Measurements from ENCODE around the gene TIMM17A. TPM values are rescaled to one million over a fixed set of nuclear protein-coding genes. Genes with fewer than 3 reads are reported as not detected.

The TIMM17A gene
- 88.3 and 98.3 TPM in 2 replicates for total RNA-seq (2014; rRNA removed; shearing (Covaris generic))

DNA sequence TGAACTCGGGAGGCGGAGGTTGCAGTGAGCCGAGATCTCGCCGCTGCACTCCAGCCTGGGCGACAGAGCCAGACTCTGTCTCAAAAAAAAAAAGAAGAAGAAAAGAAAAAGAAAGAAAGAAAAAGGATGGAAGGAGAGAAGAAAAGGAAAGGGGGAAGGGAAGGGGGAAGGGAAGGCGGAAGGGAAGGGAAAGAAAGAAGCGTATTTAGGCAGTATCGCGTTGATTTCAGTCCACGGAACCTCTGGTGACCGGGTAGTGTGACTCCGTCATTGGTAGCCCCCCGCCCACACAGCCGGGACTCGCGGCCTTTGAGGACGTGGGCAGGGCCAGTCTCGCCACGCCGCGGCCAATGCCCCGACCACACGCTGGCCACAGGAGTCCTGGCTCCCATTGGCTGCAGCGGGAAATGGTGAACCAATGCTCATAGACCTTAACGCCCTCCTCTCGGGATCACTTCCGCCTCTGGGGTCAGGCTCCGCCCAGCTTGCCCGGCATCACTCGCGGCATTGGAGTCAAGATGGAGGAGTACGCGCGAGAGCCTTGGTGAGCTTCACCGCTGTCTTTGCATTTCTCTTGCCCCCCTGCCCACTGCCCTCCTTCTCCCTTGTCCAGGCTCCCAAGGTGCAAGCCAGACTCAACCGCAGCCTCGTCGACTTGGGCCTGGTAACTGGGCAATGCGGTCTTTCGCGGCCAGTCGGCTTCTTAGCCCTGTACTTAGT, at the start of gene TIMM17A:
Gene TIMM17A (plus strand): TSS at position 495 of the 720 bp plus-strand sequence. CDS start 24 bp downstream, at position 519.
- DNase-seq (ENCODE audit: low read depth): peak; percentile 99

DNA sequence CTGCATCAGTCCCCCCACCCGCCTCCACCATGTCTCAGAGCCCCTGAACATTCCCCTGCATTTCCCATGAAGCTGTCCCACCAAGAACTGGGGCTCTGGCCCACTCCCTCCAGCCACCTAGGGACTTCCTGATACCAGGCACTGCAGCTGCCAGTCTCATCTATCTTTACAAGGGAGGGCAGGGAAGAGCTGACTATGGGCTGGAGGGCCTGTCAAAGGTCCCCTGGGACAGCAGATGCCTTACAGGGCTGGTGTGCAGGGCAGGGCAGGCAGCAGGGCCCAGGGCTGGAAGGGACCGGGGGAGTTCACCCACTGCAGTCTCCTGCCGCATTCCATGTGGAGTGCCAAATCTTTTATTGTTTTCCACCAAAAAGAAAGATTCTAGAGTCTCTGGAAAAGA, 49.0 kb upstream of the TIMM17A start:
- no peak for DNase-seq (ENCODE audit: low read depth)

DNA sequence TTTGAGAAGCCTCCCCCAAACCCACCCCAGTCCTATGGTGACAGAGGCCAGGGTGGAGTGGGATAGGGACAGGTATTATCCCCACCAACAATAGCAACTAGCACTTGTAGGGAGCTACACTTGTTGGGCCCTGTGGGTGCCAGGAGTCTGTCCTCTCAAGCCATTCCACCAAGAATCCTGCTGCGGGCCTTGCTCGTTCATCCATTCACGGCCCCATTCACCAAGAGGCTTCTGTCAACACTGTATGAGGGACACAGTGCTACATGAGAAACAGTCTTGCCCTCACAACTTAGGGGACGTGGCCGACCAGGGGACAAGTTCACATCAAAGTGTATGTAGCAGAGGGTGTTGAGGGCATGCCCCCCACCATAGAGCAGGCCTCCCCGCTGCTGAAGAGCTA, 47.7 kb upstream of the TIMM17A start:
- no peak for DNase-seq (ENCODE audit: low read depth)

DNA sequence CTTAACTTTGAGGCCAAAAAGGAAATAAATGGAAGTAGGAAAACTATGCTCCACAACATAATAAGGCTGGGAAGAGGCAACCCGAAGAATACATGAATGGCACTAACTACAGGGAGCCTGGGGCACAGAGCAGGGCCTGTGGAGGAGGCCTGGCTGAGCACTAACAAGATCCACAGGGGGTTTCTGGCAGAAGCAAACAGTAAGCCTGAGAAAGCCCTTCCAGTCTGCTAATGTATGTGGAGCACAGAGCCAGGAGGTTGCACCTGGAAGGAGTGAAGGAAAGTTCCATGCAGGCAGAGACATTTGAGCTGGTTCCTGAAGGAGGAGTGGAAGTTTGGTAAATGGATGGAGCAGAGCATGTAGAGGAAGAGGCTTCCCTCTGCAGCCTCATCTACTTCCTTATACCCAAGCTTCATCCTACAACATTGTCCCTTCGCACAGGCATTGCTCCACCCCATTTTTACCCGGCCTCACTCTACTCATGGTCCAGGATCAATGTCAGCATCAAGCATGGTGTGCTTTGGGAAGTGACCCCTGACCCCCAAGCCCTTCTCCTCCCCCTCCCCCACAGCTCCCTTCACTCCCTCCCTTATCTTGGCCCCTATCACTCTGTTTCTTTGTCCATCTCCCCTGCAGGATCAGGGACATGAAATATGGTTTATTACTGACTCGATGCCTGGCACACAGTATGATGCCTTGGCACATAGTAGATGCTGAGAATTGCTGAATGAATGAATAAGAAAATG, 43.3 kb upstream of the TIMM17A start:
- DNase-seq (ENCODE audit: low read depth): no peak

DNA sequence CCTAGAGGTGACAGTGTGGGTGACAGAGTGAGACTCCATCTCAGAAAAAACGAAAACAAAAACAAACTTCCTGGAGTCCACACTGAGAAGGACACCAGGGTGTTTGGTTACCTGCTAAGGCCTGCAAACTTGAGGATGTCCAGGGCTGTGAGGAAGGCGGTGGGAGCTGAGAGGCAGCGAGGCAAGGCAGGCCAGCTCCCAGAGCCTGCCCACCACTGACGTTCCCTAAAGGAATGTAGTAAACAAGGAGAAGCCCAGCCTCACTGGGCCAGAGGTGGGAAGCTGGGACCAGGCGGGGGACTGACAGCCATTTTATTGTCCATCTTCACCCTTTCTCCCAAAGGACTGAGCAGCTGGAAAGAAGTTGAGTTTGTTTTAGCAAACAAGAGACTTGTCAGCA, 42.5 kb upstream of the TIMM17A start:
- DNase-seq (ENCODE audit: low read depth): no peak

DNA sequence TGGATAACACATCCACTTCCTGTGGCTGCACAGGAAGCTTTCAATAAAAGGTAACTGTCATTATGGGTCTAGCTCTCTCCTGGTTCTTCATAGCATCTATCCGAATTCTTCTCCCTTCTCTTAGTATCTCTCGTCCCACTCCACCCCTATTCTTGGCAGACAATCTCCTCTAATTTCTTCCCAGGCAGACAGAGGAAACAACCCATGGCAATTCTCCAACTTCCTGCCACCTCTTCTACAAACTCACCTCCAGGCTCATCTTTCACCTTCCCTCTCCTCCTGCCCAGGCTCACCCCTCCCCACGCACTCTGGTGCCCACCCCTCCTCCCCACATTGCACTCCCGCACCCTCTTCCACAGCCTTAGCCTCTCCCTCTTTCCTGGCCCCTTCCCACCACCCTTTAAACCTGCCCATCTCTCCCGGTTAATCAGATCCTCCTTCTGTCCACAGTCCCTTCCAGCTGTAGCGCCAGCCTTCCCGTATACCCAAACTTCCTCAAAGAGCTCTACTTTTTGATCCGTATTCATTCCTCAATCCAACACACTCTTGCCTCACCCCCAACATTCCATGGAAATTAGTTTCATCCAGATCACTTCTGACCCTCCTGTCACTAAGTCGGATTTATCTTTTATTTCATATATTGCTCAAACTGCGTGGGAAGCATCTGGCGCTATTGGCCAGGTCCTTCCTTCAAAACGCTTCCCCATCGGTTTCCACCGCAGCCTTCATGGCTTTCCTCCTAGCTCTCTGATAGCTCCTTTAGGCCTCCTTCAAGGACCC, 40.7 kb upstream of the TIMM17A start:
- no peak for DNase-seq (ENCODE audit: low read depth)

DNA sequence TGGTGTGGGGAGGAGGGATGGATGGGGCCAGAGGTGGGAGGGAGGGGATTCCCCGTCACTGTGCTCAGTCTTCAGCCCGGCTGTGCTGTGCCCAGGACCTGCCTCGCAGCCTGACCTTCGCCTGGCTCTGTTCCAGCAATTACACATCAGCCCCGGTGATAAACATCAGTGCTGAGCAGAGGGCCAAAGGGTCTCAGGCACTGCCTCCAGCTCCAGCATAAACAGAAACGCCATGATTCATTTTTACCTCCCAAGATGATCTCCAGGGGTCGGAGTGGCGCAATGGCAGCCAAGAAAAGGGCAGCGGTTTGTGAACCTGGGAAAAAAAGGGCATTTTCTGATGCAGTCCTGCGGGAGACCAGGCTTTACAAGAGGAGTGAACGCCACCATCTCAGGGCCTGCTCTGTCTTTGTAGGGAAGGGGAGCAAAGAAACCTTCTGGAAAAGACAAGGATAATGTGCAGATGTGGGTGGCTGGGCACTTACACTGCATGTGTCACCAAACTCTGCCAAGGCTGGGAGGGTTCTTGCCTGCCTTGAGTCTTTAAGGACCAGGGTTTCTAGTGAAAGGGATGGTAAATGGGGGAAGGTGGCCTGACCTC, 38.6 kb upstream of the TIMM17A start:
- peak; percentile 95 for DNase-seq (ENCODE audit: low read depth)

DNA sequence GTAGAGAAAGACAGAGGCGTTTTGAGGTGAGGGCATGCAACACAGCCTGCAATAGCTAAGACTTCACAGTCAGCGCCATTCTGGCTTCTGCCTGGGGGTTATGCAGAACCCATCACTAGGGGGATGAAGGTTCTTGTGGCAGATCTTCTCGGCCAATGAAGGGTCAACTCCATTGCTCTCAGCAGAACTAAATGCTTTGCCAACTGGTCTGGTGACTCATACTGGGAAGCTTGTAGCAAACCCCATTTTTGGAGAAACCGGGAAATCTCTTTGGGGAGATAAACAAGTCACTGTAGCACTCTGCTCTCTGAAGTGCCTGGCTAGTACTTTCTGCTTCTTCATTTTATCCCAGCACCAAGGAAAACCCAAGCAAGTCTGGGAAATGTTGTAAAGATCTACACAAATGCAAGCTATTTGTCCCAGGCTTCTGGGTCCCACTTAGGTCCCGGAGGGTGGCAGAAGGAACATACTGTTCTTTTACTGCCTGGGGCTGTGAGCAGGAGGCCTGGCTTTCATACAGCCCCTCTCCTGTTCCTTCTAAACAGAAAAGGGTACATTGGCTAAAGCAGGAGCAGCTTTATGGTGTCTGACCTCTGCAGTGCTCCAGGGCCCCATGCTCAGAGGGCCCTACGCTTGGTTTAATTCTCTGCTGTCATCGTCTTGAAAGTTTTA, 37.8 kb upstream of the TIMM17A start:
- DNase-seq (ENCODE audit: low read depth): peak; percentile 56

DNA sequence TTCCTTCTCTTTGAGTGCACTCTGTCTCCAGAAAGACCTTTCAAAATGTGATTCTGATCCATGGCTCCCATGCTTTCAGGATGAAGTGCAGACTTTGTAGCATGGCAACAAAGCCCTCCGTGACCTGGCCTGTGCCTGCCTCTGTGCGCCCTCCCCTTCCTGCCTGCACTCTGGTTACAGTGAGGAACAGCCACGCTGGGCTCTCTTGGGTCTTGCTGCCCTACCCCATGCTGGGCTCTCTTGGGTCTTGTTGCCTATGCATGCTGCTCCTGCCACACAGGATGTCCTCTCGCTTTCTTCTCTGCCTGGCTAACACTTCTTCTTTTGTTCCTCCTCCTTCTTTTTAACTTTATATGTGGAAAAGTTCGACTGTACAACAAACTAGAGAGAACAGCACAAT, 37.0 kb upstream of the TIMM17A start:
- DNase-seq (ENCODE audit: low read depth): no peak

DNA sequence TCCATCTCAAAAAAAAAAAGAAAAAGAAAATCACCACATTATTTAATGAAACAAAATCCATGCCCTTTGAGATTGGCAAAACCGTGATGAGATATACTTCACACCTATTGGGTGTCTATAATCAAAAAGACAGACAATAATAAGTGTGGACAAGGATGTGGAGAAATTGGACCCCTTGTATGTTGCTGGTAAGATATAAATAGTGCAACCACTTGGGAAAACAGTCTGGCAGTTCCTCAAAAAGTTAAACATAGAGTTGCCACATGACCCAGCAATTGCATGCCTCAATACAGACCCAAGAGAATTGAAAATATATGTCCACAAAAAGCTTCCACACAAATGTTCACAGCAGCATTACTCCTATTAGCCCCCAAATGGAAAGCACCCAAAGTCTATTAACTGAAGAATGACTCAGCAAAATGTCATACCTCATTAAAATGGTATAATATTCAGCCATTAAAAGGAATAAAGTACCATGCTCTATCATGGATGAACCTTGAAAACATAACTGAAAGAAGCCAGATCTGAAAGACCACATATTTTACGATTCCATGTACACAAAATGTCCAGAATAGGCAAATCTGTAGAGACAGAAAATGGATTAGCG, 33.2 kb upstream of the TIMM17A start:
- DNase-seq (ENCODE audit: low read depth): no peak

DNA sequence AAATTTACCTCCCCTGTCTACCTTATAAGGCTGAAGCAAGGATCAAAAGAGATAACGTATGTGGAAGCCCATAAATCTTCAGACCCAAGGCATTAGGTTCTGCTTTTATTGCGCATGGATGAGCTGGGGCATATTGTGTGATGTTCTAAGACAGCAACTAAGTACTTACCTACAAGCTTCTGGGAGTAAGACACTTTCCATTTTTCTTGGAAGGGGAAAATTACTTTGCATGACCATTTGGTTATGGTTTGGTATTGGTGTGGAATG, 30.1 kb upstream of the TIMM17A start:
- DNase-seq (ENCODE audit: low read depth): no peak

DNA sequence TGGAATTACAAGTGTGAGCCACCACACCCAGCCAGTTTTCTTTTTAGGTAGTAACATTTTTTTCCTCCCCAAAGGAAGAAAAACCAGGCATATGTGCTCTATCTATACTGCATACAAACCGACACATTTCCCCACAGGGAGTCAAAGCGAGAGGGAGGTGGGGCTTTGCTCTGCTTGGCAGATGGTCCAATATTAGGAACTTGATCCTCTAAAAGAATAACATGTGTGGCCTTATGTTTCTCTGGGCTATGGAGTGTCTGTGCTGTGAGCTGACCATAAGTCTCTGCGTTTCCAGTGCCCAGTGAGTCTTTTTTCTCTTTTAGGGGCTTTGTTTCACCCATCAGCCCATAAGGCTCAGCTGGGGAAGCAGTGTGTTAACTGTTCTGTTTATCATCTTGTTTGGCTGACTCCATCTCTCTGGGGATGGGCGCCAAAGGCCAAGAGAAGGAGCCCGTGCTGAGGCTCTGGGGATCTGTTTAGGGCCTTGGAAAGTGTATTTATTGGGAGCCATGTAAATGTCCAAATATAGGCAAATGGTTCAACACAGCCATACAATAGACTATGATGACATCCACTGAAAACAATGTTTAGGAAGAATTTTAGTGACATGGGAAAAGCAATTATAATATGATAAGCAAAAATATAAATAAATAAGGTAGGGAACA, 29.2 kb upstream of the TIMM17A start:
- no peak for DNase-seq (ENCODE audit: low read depth)

DNA sequence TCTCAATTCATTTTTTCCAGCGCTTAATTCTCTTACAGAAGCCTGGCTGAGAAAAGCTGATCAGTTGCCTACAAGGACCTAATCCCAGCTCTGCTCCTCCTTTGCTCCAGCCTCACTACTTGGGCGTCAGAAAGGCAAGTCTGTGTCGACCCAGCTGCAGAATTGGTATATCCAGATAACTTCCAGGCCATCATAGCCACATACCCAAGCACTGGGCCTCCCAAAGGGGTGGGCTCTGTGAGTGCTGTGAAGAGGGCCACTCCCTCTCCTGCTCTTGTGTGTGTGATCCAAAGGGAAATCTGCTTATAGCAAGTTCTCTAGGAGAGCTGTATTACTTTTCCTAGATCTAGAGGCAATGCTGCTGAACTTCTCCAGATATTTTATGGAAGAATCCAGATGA, 27.0 kb upstream of the TIMM17A start:
- DNase-seq (ENCODE audit: low read depth): no peak

DNA sequence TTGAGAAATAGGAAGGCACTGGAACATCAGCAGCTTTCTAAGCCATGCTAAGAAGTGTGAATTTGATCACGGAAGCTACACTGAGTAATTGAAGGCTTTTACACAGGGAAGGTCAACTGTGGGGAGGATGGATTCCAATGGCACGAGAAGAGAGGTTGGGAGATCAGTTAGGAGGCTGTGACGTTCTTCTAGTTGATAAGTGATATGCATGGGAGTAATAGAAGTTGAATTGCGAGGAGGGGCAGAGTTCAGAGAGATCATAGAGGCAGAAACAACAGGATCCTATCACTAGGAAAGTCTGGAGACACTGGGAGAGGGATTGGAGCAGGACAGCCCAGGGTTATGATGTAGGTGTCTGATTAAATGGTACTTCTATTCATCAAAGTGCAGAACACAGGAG, 25.2 kb upstream of the TIMM17A start:
- DNase-seq (ENCODE audit: low read depth): no peak

DNA sequence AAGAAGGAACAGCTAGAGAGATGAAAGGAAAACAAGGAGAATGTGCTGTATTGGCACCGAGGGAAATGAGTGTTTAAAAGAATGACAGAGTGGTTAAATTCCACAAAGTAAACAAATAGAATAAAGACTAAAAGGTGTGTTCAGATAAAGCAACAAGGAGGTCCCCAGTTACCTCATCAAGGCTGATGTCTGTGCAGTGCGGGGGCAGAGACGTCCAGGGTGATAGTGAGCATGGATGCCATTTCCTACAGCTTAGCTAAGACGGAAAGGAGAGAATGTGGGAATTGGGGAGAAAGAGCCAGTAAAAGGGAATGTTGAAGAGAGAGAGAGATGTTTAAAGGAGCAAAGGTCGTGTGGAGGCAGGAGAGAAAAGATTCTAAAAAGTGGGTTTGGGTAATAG, 24.5 kb upstream of the TIMM17A start:
- no peak for DNase-seq (ENCODE audit: low read depth)

DNA sequence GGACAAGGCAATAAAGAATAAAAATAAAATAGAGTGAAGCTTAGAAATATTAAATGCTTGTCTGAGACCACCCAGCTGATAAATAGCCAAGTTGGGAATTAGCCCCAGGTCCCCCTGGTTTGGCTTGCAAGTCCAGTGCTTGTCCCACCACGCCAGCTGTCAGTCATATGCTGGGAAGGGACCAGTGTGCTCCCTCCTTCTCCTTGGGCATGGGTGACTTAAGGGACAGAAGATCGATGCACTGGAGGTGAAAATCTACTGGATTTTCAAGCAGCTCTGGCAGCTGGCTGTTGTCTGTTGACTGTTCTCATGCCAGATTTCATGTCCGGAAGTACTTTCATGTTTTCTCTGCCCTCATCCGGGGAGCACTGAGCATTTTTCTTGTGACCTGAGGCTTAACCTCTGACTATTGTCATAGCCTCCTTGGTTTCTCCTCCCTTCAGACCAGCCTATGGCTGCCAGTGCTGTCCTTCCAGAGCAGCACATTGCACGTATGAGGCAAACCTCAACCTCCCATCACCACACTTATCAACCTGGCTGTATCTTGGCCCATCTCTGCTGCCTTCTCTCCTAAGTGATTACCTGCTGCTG, 21.4 kb upstream of the TIMM17A start:
- no peak for DNase-seq (ENCODE audit: low read depth)

DNA sequence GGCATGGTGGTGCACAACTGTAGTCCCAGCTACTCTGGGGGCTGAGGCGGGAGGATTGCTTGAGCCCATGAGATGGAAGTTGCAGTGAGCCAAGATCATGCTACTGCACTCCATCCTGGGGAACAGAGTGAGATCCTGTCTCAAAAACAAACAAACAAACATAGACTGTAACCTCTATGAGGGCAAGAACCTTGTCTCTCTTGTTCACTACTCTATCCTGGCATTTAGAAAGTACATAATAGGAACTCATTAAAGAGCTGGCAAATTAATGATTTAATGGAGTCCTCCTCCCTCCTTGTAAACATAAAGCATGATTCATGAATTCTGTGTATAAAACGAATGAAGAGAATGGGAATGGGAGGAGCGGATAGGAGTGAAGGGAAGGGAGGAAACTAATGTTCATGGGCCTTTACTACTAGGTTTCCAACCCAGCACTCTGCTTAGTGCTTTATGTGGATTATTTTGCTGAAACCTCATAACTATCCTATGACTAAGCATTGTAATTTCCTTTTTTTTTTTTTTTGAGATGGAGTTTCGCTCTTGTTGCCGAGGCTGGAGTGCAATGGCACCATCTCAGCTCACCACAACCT, 17.6 kb upstream of the TIMM17A start:
- DNase-seq (ENCODE audit: low read depth): peak; percentile 58

DNA sequence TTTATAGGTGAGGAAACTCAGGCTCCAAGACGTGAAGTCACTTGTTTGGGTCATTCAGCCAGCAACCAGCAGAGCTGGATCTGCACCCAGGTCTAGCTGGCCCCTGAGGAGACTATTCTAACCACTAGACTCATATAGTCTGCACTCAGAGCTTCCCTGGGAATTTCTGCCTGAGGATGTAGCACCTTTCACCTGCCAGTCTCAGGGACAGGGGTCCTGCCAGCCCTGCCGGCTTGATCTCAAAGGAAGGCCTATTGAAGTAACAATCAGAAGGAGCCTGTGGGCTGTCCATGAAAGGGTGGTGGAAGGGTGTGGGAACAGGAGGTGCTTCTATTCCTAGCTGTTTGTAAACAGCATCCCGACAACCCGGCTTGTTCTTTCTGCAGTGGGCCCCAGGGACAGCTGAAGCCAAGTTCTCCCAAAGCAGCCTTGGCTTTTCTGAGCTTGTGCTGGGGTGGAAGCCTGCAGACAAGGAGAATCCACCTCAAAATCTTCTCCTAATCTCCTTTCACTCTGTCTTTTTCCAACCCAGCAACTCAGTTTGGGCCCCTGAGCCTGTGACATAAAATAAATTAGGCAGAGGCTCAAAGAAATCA, 16.8 kb upstream of the TIMM17A start:
- no peak for DNase-seq (ENCODE audit: low read depth)

DNA sequence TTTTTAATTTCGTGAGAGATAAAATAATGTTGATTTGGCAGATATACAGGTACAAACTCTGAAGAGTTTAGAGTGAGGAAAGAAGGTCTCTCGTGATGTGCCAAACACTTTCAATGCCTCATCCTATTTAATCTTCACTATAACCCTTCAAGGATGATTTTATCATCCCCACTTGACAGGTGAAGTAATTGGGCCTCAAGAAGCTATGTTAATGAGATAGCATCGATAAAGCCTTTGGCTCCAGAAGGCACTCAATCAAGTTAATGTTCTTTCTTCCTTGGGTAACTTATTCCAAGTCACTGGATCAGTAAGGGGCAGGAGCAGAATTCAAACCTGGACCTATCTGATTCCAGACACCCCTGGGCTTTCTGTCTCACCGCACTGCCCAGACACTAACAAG, 16.2 kb upstream of the TIMM17A start:
- DNase-seq (ENCODE audit: low read depth): no peak

DNA sequence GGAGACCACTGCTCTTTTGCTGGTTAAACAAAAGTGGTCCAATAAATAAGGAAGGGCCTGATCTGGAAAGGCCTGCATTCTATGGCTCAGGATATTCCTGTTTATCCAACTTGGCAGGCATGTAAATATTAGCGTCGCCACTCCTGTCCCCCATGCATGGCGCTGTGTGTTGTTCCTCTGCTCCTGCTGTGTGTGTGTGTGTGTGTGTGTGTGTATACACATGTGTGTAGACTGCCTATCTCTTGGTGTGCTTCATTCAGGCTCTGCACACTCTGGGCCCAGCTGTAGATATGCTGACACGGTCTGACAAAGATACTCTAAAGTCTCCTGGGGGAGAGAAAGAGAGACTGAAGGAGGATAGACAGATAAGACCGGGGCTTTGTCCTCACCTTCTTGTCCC, 15.7 kb upstream of the TIMM17A start:
- no peak for DNase-seq (ENCODE audit: low read depth)

Data from Daoy (cell line).